K562 (cell line): ENCODE measurements around the gene CCNL1. TPM values are rescaled to one million over a fixed set of nuclear protein-coding genes. Genes with fewer than 3 reads are reported as not detected.
A peak's percentile ranks its signal among the peaks of the same experiment; 100 is the strongest.

Experiments
- ATAC-seq: fragments of 200-7000 bp; cut with Tn5 transposase; 3 replicates; pipeline ENCODE4 v1.9.1; 2020; ENCODE audit warnings: moderate library complexity
- BruUV-seq: library from RNA; stranded (reverse); fragments of 400-500 nt; replicated peaks from 2 replicates; lab custom pipeline; 2021; lab: Mats Ljungman, UMichigan
- CTCF ChIA-PET: fragments of 300-600 bp; formaldehyde crosslinking; extraction: SDS; loops from one replicate; lab custom pipeline; 2021; ENCODE audit warnings: low intra/inter-chr PET ratio; lab: Yijun Ruan, JAX
- POLR2A ChIA-PET: fragments of 300-600, 350-650 bp; sonication (Branson Sonifier 250); formaldehyde crosslinking; extraction: SDS; loops from one replicate; lab custom pipeline; 2021; ENCODE audit warnings: antibody characterized with exemption, inconsistent platforms; lab: Yijun Ruan, JAX
- DNase-seq, 4 experiments: peaks; one replicate each; pipeline versions ENCODE4 v3.0.0 to v3.0.0-alpha.2; 2011 to 2018; ENCODE audit warnings: low spot score in 3 of 4, mixed read lengths in 3 of 4; ENCODE audit errors: extremely low read depth in 1 of 4
- FAIRE-seq: peaks from 2 replicates; lab custom pipeline; 2011; peaks lifted over from hg19 to GRCh38; lab: Jason Lieb, UNC
- H2AFZ ChIP-seq: 2 replicates; pipeline ENCODE4 v1.6.0; 2011; ENCODE audit warnings: low read depth, low read length, control low read depth, inconsistent platforms
- H3K27ac ChIP-seq: fragments of 200-600 bp; 3 replicates; pipeline ENCODE4 v1.8.0; 2011; ENCODE audit warnings: low read depth, mild to moderate bottlenecking, control low read depth, inconsistent platforms, low read length, moderate library complexity, mixed read lengths; ENCODE audit errors: extremely low read depth
- H3K27me3 ChIP-seq, 2 experiments: fragments of 300-600 bp in 1 of 2; 2 replicates in 1 of 2; 3 replicates in 1 of 2; pipeline versions ENCODE4 v1.6.0 to v1.8.0; 2011; ENCODE audit warnings: inconsistent platforms in 2 of 2, low read length in 2 of 2, mild to moderate bottlenecking in 1 of 2, mixed read lengths in 1 of 2, moderate library complexity in 1 of 2; ENCODE audit not compliant: control insufficient read depth in 2 of 2, insufficient read depth in 2 of 2
- H3K36me3 ChIP-seq: fragments of 300-600 bp; 3 replicates; pipeline ENCODE4 v1.8.0; 2011; ENCODE audit warnings: mild to moderate bottlenecking, low read length, inconsistent platforms; ENCODE audit not compliant: control insufficient read depth, insufficient read depth
- H3K4me1 ChIP-seq, 2 experiments: fragments of 200-600 bp in 1 of 2; replicated peaks in 1 of 2; 2 replicates in 1 of 2; 3 replicates in 1 of 2; pipeline versions ENCODE4 v1.5.1 to v1.8.0; 2011; ENCODE audit warnings: inconsistent platforms in 2 of 2, low read length in 2 of 2, mild to moderate bottlenecking in 1 of 2, mixed read lengths in 1 of 2, moderate library complexity in 1 of 2; ENCODE audit not compliant: control insufficient read depth in 2 of 2, insufficient read depth in 2 of 2
- H3K4me2 ChIP-seq: 2 replicates; pipeline ENCODE4 v1.6.1; 2011; ENCODE audit warnings: low read length, control low read depth, inconsistent platforms, mixed read lengths; ENCODE audit not compliant: insufficient read depth
- H3K4me3 ChIP-seq: fragments of 200-600 bp; sonication (generic), shearing (Covaris generic); 2 replicates; pipeline ENCODE4 v1.5.1; 2016; ENCODE audit warnings: control low read depth, inconsistent platforms
- H3K79me2 ChIP-seq: fragments of 200-600 bp; 3 replicates; pipeline ENCODE4 v1.8.0; 2011; ENCODE audit warnings: low read length, inconsistent platforms; ENCODE audit not compliant: control insufficient read depth, insufficient read depth
- H3K9ac ChIP-seq, 2 experiments: 2 replicates each; pipeline versions ENCODE4 v1.6.0 to v1.6.1; 2011; ENCODE audit warnings: low read depth in 2 of 2, low read length in 2 of 2, control low read depth in 1 of 2, inconsistent platforms in 1 of 2, mild to moderate bottlenecking in 1 of 2, mixed read lengths in 1 of 2; ENCODE audit not compliant: insufficient read depth in 1 of 2
- H3K9me1 ChIP-seq: one replicate; pipeline ENCODE4 v1.6.0; 2011; ENCODE audit warnings: inconsistent platforms, mild to moderate bottlenecking, low read length, moderate library complexity; ENCODE audit not compliant: control insufficient read depth, insufficient read depth
- H3K9me3 ChIP-seq: replicated peaks from 2 replicates; pipeline ENCODE4 v1.5.1; 2011; ENCODE audit warnings: low read depth, low read length, inconsistent platforms; ENCODE audit not compliant: control insufficient read depth, insufficient read depth
- H4K20me1 ChIP-seq: replicated peaks from 2 replicates; pipeline ENCODE4 v1.6.1; 2011; ENCODE audit warnings: low read length, inconsistent platforms, mixed read lengths; ENCODE audit not compliant: control insufficient read depth, insufficient read depth
- CBX1 ChIP-seq: sonication (generic); IDR thresholded peaks from 2 replicates; pipeline ENCODE4 v1.6.1; 2016; ENCODE audit warnings: antibody characterized with exemption, low read depth, mild to moderate bottlenecking
- JUND ChIP-seq, 2 experiments: IDR thresholded peaks; 2 replicates in 1 of 2; 3 replicates in 1 of 2; pipeline ENCODE4 v1.6.1; 2011; ENCODE audit warnings: borderline replicate concordance in 2 of 2, low read depth in 2 of 2, low read length in 2 of 2, improper control_type of control experiment in 1 of 2, missing biosample characterization in 1 of 2, missing genetic modification characterization in 1 of 2, missing genetic modification reagents in 1 of 2
- MAZ ChIP-seq, 2 experiments: fragments of 450-650 bp in 1 of 2; sonication (generic) in 1 of 2; formaldehyde crosslinking; IDR thresholded peaks in 1 of 2; conservative IDR thresholded peaks in 1 of 2; 2 replicates each; pipeline versions ENCODE4 v1.4.0 to v1.5.0; 2020; ENCODE audit warnings: mild to moderate bottlenecking in 1 of 2, missing genetic modification reagents in 1 of 2
- MECOM ChIP-seq: fragments of 250-450 bp; sonication (Bioruptor Pico); IDR thresholded peaks from 2 replicates; pipeline ENCODE4 v1.8.0; 2022; ENCODE audit warnings: inconsistent platforms
- NR4A1 ChIP-seq, 2 experiments: fragments of 250-450 bp in 1 of 2; fragments of 450-650 bp in 1 of 2; sonication (Bioruptor Pico) in 1 of 2; IDR thresholded peaks; 2 replicates each; pipeline versions ENCODE4 v1.4.0 to v1.6.1; 2016 to 2020; ENCODE audit warnings: mild to moderate bottlenecking in 2 of 2, missing compliant biosample characterization in 1 of 2, missing genetic modification characterization in 1 of 2, moderate library complexity in 1 of 2
- PCBP1 ChIP-seq: fragments of 200-400 bp; formaldehyde crosslinking; IDR thresholded peaks from 2 replicates; pipeline ENCODE4 v1.6.1; 2018; ENCODE audit warnings: mild to moderate bottlenecking, low read depth, low read length; ENCODE audit not compliant: poor library complexity, severe bottlenecking
- RBFOX2 ChIP-seq: fragments of 200-400 bp; formaldehyde crosslinking; IDR thresholded peaks from 2 replicates; pipeline ENCODE4 v1.6.1; 2017; ENCODE audit warnings: low read depth, mild to moderate bottlenecking, low read length, moderate library complexity
- ZNF316 ChIP-seq: fragments of 450-650 bp; IDR thresholded peaks from 2 replicates; pipeline ENCODE4 v1.6.1; 2016
- ZNF431 ChIP-seq: sonication (generic); formaldehyde crosslinking; IDR thresholded peaks from 2 replicates; pipeline ENCODE4 v1.8.0; 2022; ENCODE audit warnings: mild to moderate bottlenecking, missing genetic modification reagents
- ZNF586 ChIP-seq: fragments of 450-650 bp; formaldehyde crosslinking; conservative IDR thresholded peaks from 2 replicates; pipeline ENCODE4 v1.4.0; 2020; ENCODE audit warnings: mild to moderate bottlenecking, moderate library complexity
- ZNF75A ChIP-seq: fragments of 450-650 bp; formaldehyde crosslinking; IDR thresholded peaks from 2 replicates; pipeline ENCODE4 v1.4.0; 2020; ENCODE audit warnings: mild to moderate bottlenecking
- WGBS: fragments of 100-300 bp; shearing (Covaris generic); methylation state at CpG from one replicate; pipeline ENCODE4 v1.1.6; 2016; ENCODE audit warnings: low coverage, mixed read lengths; ENCODE audit not compliant: insufficient coverage; ENCODE audit errors: missing lambda C conversion rate; 5-methylcytosine and 5-hydroxymethylcytosine counted together
- in situ Hi-C: fragments of 300-500 bp; cut with MboI; formaldehyde crosslinking; loops from 4 replicates; pipeline ENCODE4 v1.15.0; 2018; ENCODE audit warnings: inconsistent platforms, mixed read lengths
- intact Hi-C: fragments of 100-400 bp; cut with micrococcal nuclease; formaldehyde crosslinking; loops from 2 replicates; pipeline ENCODE4 v1.14.2; 2022
- polyA plus RNA-seq, 8 experiments: library from polyadenylated mRNA; depleted of rRNA in 4 of 8; stranded (reverse) in 5 of 8; unstranded in 3 of 8; fragments of >200 nt; fragmentation: Nextera tagmentation in 2 of 8; fragmentation: Illumina TruSeq in 1 of 8; extraction: Ambion mirVana in 2 of 8; extraction: Trizol in 1 of 8; gene quantifications; 2 replicates each; pipeline versions ENCODE4 v1.2.1 to v1.2.3, GENCODE V29; 2011 to 2014; ENCODE audit warnings: inconsistent platforms in 1 of 8, missing spikeins in 1 of 8
- total RNA-seq, 7 experiments: library from RNA; depleted of rRNA in 6 of 7; stranded (reverse); fragments of >200 nt in 6 of 7; fragmentation: Illumina TruSeq in 2 of 7; extraction: Trizol in 2 of 7; gene quantifications; 2 replicates each; pipeline versions ENCODE4 v1.2.1 to v1.2.3, GENCODE V29; 2011 to 2021; ENCODE audit warnings: low replicate concordance in 1 of 7
- TF ChIP-seq, protein P1 (sequence below): fragments of 450-650 bp; formaldehyde crosslinking; IDR thresholded peaks from 2 replicates; pipeline ENCODE4 v1.4.0; 2020; ENCODE audit warnings: mild to moderate bottlenecking, moderate library complexity
- TF ChIP-seq, protein P2 (sequence below): fragments of 450-650 bp; formaldehyde crosslinking; IDR thresholded peaks from 2 replicates; pipeline ENCODE4 v1.4.0; 2022; ENCODE audit warnings: mild to moderate bottlenecking, moderate library complexity

The CCNL1 gene
- total and polyA plus RNA-seq, 9 of the 15 experiments (the other 6 are each of a cell fraction or from before 2014, with no cell fraction given), result 16.1 to 186 (median 132) TPM

DNA sequence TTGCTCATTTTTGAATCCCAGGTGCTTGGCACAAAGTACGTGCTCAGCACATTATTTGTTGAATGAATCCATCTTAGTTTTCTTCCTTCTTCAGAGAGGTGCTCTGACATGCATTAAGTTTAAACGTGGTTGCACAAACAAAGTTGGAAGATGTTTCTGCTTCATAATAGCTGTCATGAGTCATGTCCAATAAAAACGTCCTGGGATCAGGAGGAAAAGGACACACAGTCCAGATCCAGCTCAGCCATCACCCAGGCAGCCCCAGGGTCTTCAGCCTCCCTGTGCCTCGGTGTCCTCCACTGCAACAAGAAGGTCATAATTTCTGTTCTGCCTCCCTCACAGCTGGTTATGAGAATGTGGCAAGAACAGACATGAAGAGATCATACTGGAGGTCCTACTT is 55.4 kb downstream of the CCNL1 start:
- Histone ChIP-seq H3K4me2 (no peak overlapping the region), H3K9ac (no peak overlapping the region), H3K9me3 (no peaks in the 10 kb centered on the region), H3K9me1 (no peaks in the 10 kb centered on the region), H3K79me2 (no peaks in the 10 kb centered on the region), H3K4me3 (no peak overlapping the region), H2AFZ (peak overlapping the region; percentile 69; the same call in 1 of the 2 replicates), H3K36me3 (no peaks in the 10 kb centered on the region), H4K20me1 (no peaks in the 10 kb centered on the region), H3K27ac (no peak overlapping the region), H3K27me3 (no peaks in the 10 kb centered on the region), H3K4me1 (peaks cover 18 to 67% of the 10 kb centered on the region in 2 experiments; a peak in 4 of 5 replicates)
- intact Hi-C loops (no loop called here), in situ Hi-C loops (no loop called here)
- DNase-seq (no peak), FAIRE-seq (no peak), ATAC-seq (no peak)
- TF ChIP-seq ZNF431 (CRISPR knock-in tag), result no peak
- TF ChIP-seq ZNF316, result peak; percentile 30
- BruUV-seq, result no TSS peak
- CTCF ChIA-PET, result no interaction called here
- POLR2A ChIA-PET, result interaction anchor here (1.3 to 10.5 kb wide), 2 partner anchors 12 to 52 kb away, joined by 4 to 96 read pairs; no protein-coding TSS in a partner anchor
- WGBS, result 38% methylated on average over 4 of the region's 4 CpGs

DNA sequence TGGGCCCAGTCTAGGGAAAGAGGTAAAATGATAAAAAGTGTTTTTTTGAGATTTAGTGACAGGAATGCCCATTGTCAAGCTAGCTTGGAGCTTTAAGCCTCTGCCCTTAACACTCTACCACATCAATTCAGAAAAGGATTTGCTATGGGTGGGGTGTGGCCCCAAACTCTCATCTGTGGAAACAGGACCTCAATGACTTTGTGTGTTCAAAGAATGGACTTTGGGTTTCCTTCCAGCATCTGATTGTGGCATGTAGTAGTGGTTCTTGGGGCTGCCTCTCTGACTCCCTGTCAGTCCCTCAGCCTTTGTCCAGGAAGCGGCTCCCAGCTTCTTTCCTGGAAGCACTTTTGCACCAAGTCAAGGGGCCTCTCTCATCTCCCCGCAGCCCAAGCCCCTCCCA is 56.1 kb downstream of the CCNL1 start:
- Histone ChIP-seq H2AFZ (peak overlapping the region; percentile 57; the same call in 1 of the 2 replicates), H3K4me2 (no peak overlapping the region), H3K27me3 (no peaks in the 10 kb centered on the region), H3K9ac (no peak overlapping the region), H3K27ac (no peak overlapping the region), H4K20me1 (no peaks in the 10 kb centered on the region), H3K4me1 (peaks cover 13 to 63% of the 10 kb centered on the region in 2 experiments; a peak in 4 of 5 replicates), H3K4me3 (no peak overlapping the region), H3K9me1 (no peaks in the 10 kb centered on the region), H3K79me2 (no peaks in the 10 kb centered on the region), H3K9me3 (no peaks in the 10 kb centered on the region), H3K36me3 (no peaks in the 10 kb centered on the region)
- no peak for TF ChIP-seq ZNF75A
- no peak for TF ChIP-seq PCBP1
- no peak for TF ChIP-seq JUND (IDR thresholded peaks at IDR 0.05; ENCODE audit: borderline replicate concordance, low read depth, low read length)
- TF ChIP-seq JUND (tag; IDR thresholded peaks at IDR 0.05; ENCODE audit: borderline replicate concordance, low read depth, low read length), result 0 out of 3 replicates have a peak, but pooled peaks have one; percentile 0
- TF ChIP-seq, protein P1, sequence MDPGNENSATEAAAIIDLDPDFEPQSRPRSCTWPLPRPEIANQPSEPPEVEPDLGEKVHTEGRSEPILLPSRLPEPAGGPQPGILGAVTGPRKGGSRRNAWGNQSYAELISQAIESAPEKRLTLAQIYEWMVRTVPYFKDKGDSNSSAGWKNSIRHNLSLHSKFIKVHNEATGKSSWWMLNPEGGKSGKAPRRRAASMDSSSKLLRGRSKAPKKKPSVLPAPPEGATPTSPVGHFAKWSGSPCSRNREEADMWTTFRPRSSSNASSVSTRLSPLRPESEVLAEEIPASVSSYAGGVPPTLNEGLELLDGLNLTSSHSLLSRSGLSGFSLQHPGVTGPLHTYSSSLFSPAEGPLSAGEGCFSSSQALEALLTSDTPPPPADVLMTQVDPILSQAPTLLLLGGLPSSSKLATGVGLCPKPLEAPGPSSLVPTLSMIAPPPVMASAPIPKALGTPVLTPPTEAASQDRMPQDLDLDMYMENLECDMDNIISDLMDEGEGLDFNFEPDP (CRISPR knock-in tag), result no peak
- TF ChIP-seq, protein P2, sequence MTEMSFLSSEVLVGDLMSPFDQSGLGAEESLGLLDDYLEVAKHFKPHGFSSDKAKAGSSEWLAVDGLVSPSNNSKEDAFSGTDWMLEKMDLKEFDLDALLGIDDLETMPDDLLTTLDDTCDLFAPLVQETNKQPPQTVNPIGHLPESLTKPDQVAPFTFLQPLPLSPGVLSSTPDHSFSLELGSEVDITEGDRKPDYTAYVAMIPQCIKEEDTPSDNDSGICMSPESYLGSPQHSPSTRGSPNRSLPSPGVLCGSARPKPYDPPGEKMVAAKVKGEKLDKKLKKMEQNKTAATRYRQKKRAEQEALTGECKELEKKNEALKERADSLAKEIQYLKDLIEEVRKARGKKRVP (CRISPR knock-in tag), result no peak
- 0 out of 2 replicates have a peak, but pooled peaks have one; percentile 20 for TF ChIP-seq MECOM (CRISPR knock-in tag)
- TF ChIP-seq NR4A1 (CRISPR knock-in tag; IDR thresholded peaks at IDR 0.05), result no peak
- TF ChIP-seq NR4A1 (tag; IDR thresholded peaks at IDR 0.05), result peak; percentile 43; the same call in 1 of the 2 replicates
- no peak for TF ChIP-seq RBFOX2
- TF ChIP-seq ZNF586, result no peak
- no peak for TF ChIP-seq CBX1
- TF ChIP-seq MAZ (CRISPR knock-in tag; conservative IDR thresholded peaks at IDR 0.05 in 1 of 2, IDR thresholded peaks at IDR 0.05 in 1 of 2), result 0 out of 4 replicates have a peak, but pooled peaks of 1 of the 2 experiments have one; percentile 28
- CTCF ChIA-PET, result no interaction called here
- DNase-seq, result no peak
- FAIRE-seq, result no peak
- WGBS, result 17% methylated on average over 2 of the region's 2 CpGs
- intact Hi-C loops (no loop called here), in situ Hi-C loops (no loop called here)
- no TSS peak for BruUV-seq
- POLR2A ChIA-PET, result interaction anchor here (0.7 to 10.5 kb wide), 2 partner anchors 12 to 24 kb away, joined by 3 to 96 read pairs; no protein-coding TSS in a partner anchor
- no peak for ATAC-seq
